ENCODE results near the gene NOP56.
A peak's percentile ranks its signal among the peaks of the same experiment; 100 is the strongest.
"Not testable (repeated sequence)": the region's sequence is repeated elsewhere in the genome, so short reads cannot be mapped to it uniquely, and the experiment has no call there.

The NOP56 gene

DNA sequence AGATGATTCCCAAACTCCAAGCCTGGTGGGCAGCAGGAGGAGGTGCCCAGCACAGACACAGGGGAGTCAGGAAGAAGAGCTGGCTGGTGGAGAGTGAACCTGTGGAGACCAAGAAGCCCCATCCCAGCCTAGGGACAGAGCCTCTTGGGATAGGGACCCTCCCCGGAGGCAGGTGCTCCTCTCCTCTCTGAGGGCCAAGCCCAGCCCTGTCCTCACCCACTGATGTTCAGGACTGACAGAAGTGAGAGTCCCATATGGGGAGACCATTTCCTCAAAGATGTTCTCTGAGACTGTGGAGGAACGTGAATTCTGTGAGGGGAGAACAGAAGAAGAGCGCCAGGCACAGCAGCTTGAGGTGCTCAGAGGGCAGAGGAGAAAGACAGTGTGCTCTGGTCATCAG is 37.8 kb downstream of the NOP56 start:
- DNase-seq = no peak

DNA sequence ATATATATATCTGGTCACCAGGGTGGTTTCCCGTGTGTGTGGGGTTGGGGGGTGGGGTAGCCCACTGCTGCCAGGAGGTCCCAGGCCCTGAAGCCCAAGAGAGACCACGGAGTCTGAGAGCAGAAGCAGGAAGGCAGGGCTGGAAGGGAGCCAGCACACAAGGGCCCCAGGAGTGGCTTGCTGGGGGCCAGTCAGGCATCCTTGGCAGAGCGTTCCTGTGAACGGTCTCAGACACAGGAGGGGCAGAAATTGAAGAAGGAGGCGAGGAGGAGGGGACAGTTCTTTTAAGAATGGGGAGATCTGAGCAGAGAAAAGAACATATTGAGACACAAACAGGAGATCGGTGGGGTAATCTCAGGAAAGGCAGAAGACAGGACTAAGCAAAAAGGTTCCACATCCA is 38.3 kb downstream of the NOP56 start:
- DNase-seq = no peak

- DNase-seq = no peak
Measured at GRCh38 chr20:2691127-2691526, 38.7 kb downstream of the NOP56 start.

DNA sequence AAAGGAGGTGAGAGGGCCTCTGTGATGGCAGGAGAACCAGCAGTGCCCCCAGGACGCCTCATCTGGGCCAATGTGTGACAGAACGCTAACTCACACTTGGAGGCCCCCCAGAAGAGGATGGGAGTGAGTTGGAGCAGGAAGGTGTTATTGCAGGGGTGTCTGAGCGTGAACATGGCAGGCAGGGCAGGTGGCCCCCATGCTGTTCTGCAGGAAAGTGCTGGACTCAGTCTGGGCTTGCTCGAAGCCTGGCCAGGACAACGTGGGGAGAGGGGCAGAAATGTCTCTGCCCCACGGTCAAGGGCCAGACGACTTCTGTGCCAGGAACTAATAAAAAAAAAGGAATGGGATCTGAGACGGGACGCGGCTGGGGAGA is 39.2 kb downstream of the NOP56 start:
- no peak for DNase-seq

DNA sequence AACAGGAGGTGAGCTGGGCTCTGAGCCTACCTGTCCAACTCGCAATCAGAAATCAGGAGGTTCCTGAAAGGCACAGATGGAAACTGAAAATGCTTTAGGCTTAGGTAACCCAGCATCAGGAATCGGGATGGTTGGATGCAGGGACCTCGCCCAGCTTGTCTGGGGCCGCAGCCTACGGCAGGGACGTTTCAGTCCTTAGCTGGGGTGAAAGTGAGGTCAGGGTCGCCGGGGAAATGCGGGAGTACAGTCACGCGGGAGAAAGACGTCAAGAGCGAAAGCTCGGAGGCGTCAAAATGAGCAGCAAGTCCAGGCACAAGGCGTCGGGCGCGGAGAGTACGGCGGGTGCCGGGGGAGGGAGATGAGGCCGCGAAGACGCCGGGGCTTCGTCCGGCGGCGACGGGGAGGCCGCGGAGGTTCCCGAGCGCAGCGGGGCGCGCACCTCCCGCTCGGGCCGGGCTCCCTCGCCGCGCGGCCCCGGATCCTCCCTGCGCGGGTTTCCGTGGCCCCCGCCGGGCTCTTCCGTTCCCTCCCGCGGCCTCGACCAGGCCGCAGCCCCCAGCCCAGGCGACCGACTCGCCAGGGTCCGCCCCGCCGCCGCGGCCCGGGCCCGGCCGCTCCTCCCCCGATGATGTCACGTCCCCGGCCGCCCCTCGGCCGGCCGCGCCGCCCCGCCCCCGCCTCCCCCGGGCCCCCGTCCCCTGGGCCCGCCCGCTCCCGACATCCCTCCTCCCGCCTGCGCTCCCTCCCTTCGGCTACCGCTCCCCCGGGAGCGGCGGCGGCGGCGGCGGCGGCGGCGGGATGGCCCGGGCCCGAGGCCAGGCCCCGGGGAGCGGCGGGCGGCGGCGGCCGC is 39.8 kb downstream of the NOP56 start, which contains the start of gene EBF4:
TSS of gene EBF4 (plus strand) at position 745 of the 850 bp plus-strand sequence. CDS start 866 bp downstream, outside the sequence.
- peak; percentile 23 to 32 for DNase-seq

- DNase-seq = no peak
Measured at GRCh38 chr20:2692886-2693285, 40.5 kb downstream of the NOP56 start.

DNA sequence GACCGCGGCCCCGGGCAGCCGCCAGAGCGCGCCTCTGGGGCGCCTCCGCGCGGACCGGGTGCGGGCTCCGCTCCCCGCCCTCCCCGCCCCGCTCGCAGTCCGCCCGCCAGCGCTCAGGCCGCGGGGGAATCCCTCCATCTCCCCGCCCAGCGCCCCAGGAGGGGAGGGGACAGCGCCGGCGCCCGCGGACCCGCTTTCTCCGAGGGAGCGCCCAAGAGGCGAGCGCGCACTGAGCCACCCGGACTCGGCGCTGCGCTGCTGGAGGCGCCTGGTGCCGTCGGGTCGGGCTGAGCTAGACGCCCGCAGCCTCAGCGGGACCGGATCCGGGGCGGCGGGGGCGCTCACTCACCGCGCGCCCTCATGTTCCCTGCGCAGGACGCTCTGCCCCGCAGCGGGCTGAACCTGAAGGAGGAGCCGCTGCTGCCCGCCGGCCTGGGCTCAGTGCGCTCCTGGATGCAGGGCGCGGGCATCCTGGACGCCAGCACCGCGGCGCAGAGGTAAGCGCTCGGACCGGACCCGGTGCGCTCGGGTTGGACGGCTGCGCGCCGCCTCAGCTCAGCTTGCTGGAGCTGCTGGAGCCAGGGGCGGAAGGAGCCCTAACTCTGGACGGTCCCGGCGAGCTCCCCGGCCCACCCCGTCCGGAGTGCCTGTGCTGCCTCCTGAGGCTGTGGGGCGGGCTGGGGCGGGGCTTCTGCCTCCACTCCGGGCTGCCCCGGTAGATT is 41.0 kb downstream of the NOP56 start:
- peak; percentile 42 to 50 for DNase-seq

- DNase-seq = no peak
Measured at GRCh38 chr20:2694008-2694471, 41.6 kb downstream of the NOP56 start.

DNA sequence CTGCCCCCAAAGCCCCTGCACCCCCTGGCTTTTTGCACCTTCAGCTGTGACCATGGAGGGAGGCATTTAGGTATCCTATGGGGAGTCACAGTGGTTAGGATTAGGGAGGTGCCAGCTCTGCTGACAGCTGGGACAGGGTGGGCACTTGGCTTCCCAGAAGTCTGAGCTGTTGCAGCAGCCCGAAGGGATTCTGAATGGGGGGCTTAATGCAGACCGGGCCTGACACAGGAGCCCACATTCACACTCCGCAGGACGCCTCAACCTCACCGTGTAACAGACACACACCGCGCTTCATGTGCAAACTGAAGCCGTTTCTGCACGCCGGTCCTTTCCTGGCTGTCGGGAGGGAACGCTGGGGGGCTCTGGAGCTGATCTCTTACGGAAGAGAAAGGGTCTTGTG is 42.1 kb downstream of the NOP56 start:
- no peak for DNase-seq

DNA sequence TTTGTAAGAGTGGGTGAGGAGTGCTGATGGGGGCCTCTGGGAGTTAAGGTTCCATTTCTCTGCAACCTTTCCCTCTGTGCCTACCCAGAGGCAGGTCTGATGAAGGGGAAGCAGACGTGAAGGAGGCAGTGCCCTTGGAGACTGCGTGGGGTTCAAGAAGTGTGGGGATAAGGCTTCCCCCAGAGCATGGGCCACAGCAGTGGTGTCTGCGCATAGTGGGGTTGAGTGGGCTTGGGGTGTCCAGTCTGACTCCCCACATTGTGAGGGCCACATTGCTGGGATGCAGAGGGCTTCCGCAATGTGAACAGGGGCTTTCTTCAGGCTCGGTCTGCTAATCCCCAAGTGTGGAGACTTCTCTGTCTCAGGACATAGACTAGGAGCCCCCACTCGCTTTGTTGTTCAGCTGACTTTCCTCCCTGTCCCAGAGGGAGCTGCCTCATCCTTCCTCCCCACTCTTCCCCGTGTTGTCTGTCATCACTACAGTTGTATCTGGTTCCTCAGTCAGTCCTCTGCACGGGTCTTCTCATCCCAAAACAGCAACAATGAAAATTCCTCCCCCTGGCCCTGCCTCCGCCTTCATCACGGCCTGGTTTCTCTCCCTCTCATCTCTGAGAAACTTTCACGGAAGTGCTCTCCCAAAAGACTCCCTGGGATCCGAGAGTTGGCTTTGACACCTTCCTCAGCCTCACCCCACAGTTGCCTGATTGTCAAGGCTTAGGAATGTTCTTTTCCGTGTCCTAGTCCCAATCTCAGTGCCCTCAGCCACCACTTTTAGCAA is 43.0 kb downstream of the NOP56 start:
- no peak for DNase-seq

GRCh38 chr20:2695984-2696525 is 43.6 kb downstream of the NOP56 start:
- not testable (repeated sequence) for DNase-seq

DNA sequence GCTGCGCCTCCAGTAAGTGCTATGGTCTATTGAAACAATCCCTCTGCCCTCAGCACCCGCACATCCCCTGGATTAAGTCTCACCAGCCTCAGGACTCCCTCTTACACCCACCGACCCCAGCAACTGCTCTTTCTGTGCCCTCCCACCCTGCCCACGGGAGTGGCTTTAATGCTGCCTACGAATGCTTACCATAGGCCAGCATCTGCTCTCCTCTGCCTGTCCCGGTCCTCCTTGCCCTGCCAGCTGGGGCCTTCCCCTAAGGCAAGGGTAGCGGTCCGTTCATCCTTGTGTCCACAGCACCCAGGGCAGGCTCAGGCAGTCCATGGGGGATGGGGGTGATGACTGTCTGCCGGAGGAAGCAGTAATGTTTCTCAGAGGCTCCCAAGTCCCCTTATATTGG is 44.2 kb downstream of the NOP56 start:
- DNase-seq = no peak

- no peak for DNase-seq
Measured at GRCh38 chr20:2697768-2698167, 45.3 kb downstream of the NOP56 start.

DNA sequence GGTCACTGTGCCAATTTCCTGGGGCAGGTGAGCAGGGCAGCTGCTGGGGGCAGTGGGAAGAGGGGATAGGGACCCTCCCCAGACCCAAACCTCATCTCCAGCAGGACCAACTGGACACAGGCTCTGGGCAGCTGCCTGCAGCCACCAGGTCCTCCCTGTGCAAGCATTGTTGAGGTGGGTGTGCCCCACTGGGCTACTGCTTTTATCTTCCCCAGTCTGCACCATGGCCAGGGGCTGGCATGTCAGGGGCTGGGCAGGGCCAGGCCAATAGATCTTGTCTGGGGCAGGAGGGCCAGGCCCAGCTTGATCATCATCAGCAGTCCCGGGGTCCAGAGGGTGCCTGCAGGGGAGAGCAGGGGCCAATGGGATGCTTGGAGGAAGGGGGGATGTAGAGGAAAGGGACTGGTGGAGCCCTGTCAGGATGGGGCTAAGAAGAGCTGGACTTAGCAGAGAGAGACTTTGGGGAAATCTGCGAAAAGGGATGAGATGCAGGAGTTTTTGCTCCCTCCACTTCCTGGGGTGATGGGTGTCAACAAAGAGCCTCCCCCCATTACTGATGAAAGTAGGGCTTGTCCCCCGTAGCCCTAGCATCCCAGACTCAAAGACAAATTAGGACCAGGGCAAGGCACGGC is 45.9 kb downstream of the NOP56 start:
- DNase-seq = no peak

DNA sequence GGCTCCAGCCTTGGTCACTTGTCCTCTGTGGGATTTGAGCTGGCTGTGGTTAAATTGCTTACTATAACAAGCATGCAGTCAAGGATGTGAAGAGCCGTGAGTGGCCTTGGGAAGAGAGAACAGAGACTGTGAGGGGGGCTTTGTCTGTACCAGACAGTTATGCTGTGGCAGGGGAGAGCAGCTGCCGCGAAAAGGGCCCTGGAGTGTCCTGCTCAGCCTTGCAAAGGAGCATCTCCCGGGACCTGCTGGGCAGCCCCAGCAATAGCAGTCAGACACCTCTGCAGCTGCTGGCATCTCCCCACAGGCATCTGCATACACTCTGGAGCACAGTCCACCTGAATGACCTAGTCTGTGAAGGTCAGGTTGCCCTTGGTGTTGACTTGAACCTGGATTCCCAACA is 46.5 kb downstream of the NOP56 start:
- DNase-seq = no peak

GRCh38 chr20:2699775-2700413 is 47.5 kb downstream of the NOP56 start:
- no peak for DNase-seq

GRCh38 chr20:2700913-2701620 is 48.6 kb downstream of the NOP56 start:
- no peak for DNase-seq

DNA sequence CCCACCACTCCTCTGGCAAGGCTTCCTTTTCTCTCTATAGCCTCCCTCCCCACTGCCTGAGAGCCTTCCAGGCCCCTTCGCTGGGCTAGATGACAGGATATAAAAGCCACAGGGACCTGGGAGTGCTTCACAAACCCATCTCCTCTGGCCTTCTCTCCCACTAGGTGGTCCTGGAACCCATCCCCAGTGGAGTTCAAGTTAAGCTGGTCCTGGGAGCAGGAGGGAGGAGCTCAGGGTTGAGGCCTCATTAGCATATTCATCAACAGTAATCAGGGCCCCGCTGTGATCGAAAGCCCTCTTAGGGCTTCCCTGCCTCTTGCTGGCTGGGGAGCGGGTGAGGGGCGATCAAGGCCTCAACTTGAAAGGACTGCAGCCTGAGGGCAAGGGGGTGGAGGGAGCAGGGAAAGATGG is 49.2 kb downstream of the NOP56 start:
- no peak for DNase-seq

DNA sequence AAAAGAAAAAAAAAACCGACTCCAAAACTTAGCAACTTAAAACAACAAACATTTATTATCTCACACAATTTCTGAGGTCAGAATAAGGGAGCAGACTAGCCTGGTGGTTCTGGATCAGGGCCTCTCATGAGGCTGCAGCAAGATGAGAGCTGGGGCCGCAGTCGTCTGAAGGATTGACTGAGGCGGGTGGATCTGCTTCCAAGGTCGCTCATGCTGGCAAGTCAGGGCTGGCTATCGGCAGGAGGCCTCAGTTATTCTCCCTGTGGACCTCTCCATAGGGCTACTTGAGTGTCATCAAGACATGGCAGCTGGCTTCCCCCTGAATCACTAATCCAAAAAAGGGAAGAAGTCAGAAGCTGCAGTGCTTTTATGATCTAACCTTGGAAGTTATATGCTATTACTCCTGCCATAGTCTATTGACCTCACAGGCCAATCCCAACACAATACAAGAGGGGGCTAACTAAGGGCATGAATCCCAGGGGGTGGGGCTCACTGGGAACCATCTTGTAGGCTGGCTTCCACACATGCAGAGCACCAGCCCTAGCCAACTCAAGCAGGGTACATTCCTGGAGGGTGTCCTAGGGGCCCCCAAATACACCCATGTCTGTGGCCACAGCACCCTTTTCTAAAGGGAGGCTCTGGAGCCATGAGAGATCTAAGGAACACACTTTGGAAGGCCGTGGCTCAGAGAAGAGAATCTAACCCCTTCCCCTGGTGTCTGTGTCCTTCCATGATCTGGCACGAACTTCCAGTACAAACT is 51.5 kb downstream of the NOP56 start:
- DNase-seq = no peak

DNA sequence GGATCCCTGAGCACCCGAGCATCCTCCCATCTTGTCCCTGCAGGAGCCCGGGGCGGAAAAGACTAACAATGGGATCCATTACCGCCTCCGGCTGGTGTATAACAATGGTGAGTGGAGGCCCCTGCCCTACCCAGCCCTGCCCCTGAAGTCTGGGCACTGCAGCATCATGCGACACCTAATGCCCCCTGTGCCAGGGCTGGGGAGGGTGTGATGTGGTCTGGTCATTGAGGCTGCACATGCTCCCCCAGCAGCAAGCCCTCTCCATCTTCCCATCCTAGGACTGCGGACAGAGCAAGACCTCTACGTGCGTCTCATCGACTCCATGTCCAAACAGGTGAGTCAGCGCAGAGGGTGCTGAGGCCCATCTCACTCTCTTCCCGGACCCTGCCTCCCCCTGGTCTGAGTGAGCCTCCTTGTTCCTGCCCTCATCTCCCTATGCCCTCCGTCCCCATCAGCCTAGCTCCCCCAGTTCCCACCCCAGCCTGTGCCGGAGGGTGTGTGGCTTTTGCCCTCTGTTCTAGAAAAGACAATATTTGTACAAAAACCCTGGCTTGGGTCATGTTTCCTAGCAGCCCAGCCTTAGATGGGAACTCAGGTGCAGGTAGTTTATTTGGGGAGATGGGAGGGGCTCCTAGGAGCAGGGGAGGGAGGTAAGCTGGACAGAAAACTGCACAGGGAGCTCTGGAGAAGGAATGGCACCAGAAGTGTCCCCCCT is 53.7 kb downstream of the NOP56 start:
- no peak for DNase-seq

All from activated CD4-positive, alpha-beta T cell treated with anti-CD3 and anti-CD28 coated beads for 4 hours (primary cell).